D341Med (cell line): ENCODE measurements around the gene KDM2A.
A peak's percentile ranks its signal among the peaks of the same experiment; 100 is the strongest.

Source experiments
- DNase-seq: peaks from one replicate; pipeline ENCODE4 v3.0.0; 2012; ENCODE audit warnings: low spot score

The KDM2A gene

DNA sequence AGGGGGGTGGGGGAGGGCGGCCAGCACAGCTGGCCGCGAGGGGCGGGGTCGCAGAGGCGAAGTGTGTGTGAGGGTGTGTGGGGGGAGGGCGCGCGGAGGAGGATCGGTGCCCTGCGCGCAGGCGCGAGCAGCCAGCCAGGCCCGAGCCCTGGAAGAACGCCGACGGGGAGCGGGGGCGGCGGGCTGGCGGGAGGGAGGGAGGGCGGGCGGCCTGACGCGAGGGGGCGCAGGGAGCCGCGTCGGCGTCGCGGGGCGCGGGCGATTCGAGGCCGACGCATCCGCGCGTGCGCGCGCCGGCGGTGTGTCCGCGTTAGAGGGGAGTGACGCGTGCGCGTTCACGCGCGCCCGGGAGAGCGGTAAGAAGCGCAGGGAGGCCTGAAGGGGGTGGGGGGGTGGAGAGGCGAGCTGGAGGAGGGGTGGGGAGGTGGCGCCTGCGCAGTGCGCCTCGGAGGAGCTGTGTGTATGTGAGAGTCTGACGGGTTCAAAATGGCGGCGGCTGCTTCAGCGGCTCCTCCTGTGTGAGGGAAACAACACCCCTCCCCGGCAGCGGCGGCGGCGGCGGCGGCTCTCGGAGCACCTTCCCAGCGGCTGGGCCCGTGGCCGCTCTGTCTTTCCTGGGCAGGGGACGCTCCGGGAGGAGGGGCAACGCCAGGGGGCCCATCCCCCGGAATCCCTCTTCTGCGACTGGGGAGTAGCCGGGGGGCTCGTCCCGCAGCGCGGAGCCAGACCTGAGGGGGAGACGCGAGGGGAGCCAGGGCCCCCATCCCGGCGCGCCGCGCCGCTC lies at the start of gene KDM2A:
TSS of gene KDM2A (plus strand) at position 463 of the 784 bp plus-strand sequence. CDS start 2,054 bp downstream, outside the sequence.
- peak; percentile 99 for DNase-seq

DNA sequence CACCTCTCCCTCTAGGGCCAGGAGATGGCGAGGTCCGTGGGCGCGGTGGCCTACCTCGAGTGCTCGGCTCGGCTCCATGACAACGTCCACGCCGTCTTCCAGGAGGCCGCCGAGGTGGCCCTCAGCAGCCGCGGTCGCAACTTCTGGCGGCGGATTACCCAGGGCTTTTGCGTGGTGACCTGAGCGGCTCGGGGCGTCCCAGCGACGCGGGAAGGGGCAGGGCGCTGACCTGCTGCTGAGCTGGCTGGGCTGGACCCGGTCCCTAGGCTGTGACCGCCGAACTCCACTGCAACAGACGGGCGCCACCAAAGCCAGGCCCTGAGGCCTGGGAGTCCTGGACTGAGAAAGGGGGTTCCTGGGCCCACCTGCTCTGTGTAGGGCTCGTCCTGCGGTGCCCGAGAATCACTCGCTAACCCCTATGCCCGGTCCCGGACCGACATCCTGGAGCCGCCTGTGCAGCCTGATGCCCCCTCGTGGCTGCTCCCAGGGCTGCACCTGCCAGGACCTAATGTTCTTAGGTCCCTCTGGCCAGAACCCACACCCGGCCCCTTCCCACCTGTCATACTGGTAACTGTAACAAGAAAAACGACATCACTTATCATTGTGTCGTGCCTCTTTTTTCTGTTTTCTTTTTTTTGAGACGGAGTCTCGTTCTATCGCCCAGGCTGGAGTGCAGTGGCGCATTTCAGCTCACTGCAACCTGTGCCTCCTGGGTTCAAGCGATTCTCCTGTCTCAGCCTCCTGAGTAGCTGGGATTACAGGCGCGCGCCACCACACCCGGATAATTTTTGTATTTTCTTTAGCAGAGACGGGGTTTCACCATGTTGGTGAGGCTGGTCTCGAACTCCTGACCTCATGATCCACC lies 47.4 kb upstream of the KDM2A start:
- DNase-seq = peak; percentile 83

- no peak for DNase-seq
Observed at GRCh38 chr11:67072295-67072694, 46.8 kb upstream of the KDM2A start.

DNA sequence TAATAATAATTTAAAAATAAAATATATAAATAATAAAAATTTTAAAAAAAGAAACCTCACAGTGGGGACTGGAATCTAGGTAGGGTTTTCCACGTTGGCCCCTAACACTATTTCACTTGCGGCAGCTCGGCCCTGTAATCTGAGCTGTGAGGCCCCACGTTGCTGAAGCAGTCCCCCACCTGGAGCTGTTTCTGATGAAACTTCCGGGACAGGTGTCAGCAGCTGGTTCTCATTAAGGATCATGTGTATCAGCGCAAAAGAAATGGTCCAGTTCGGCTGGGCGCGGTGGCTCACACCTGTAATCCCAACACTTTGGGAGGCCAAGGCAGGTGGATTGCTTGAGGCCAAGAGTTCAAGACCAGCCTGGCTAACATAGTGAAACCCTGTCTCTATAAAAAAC lies 45.2 kb upstream of the KDM2A start:
- DNase-seq = no peak

GRCh38 chr11:67076202-67076601 lies 42.9 kb upstream of the KDM2A start:
- DNase-seq = no peak

- DNase-seq = no peak
Observed at GRCh38 chr11:67079065-67079705, 39.9 kb upstream of the KDM2A start.

DNA sequence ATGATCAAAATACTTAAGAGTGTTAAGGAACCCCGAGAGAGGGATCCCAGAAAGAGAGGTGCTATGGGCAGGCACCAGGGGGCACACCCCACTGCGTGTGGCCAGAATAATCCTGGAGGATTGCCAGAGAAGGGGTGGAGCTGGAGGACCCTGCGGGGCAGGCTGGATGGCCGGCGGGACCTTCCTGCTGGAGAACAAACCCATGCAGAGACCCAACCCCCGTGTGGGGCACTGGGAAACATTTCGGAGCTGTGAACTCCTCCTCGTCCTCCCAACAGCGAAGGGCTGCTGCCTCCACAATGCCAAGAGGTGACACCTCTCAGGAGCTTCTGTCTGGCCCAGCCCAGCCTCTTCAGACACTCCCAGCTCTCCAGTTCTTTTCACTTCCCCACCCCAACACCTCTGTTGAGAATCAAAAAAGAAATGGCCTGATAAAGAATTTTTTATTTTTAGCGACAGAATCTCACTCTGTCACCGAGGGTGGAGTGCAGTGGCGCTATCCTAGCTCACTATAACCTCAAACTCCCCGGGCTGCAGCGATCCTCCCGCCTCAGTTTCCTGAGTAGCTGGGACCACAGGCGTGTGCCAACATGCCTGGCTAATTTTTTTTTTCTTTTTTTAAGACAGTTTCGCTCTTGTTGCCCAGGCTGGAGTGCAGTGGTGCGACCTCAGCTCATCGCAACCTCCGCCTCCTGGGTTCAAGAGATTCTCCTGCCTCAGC lies 36.8 kb upstream of the KDM2A start:
- DNase-seq = no peak

GRCh38 chr11:67083786-67084366 lies 35.2 kb upstream of the KDM2A start:
- no peak for DNase-seq

GRCh38 chr11:67085617-67086016 lies 33.4 kb upstream of the KDM2A start:
- DNase-seq = no peak

GRCh38 chr11:67090717-67091116 lies 28.3 kb upstream of the KDM2A start:
- no peak for DNase-seq

DNA sequence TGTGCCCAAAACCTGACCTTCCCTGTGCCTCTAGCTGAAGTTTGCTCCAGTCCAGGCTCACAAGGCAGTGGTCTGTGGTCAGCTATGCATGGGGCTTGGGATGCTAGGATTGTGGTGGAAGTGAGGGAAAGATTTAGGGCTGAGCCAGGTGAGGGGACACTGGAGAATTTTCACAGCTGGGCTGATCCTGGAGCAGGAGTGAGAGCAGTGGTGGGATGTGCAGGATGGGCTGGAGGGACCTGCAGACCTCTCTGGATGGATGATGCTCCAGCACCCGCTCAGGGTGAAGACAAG lies 23.9 kb upstream of the KDM2A start:
- DNase-seq = no peak

GRCh38 chr11:67098799-67099429 lies 20.1 kb upstream of the KDM2A start:
- no peak for DNase-seq

GRCh38 chr11:67099831-67100324 lies 19.2 kb upstream of the KDM2A start:
- DNase-seq = no peak

GRCh38 chr11:67102664-67103063 lies 16.4 kb upstream of the KDM2A start:
- no peak for DNase-seq

DNA sequence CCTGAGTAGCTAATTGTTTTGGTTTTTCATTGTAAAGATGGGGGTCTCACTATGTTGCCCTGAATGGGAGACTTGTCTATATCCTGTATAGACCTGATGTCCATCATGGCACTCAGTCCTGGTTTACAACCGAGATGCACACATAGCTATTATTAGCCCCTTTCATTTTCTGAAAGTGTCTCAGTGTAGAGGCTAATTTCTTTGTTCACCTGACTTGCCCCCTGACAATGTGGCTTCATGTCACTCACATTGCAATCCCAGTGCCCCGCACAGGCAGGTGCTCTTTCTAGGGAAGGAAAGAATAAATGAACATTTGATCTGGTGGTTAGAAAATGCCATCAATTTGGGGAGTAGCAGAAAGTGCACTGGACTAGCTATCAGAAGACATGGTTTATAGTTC lies 13.1 kb upstream of the KDM2A start:
- DNase-seq = no peak

DNA sequence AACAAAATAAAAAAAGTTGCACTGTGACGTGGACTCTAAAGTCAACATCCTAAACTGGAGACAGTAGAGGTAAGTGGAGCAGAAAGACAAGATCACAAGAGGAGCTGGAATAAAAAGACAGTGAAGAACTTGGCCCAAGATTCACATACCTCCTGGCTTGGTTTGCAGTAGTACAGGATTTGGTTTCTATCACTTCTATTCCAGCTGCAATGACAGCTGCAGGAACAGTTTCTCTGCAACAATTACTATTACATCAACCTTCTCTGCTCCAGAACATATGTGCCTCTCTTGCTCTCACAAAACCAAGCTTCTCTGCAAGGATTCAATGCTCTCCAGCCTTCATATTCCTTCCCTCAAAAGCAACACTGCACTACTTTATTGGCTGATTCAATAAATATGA lies 7.8 kb upstream of the KDM2A start:
- DNase-seq = no peak

DNA sequence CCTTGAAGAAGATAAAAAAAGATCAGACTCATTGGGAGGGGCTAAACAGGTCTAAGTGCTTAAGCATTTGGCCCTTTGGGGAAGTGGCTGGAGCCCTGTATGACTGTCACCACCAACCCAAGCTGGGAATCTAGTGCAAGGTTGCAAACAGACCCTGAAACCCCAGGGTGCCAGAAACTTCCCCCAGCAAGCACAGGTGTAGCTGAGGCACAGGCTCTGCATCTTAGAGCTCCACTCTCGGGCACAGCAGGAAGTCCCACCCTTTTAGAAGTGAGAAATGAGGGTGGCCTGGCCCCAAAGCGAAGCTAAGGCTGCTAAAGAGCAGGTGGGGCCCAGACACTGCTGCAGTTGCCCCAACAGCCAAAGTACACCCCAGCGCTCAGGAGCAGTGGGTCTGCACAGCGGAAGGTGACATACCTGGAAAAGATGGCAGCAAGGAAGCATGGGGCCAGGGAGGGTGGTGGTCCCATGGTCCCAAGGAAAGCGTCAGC lies 5.8 kb upstream of the KDM2A start:
- no peak for DNase-seq

GRCh38 chr11:67114275-67114896 lies 4.7 kb upstream of the KDM2A start:
- DNase-seq = no peak

DNA sequence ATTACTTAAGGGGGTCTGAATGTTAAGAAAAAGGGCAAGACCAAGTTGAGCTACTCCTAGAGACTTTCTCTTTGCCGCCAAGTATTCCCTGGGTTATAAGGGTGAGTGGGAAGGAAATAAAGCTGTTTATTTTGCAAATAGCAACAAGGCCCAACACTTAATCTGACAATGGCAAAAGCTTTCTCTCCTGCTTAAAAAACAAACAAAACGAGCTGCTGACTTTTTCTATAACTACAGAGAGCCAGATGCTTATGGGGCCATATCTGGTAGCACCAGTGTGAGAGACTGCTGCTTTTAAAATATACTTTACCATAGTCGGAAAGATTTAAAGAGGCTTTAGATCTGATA lies 2.3 kb upstream of the KDM2A start:
- no peak for DNase-seq

DNA sequence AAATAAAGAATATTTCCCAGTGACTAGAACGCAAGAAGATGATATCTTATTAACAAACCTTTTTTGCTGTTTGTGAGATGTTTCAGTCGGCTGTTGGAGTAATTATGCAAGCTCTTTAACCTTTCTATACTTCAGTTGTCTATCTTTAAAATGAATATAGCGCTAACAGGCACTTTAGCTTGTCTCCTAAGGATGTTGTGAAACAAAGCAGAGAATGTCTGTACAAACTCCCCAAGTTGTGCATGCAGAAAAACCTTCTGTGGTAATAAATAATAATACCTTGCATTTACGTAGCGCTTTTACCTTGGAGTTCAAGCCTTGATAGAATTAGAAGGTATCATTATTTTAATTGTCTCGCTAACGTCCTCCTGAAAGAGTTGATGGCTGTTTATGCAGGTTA lies 1.9 kb upstream of the KDM2A start:
- DNase-seq = no peak

GRCh38 chr11:67117672-67118180 lies 1.3 kb upstream of the KDM2A start:
- DNase-seq = no peak
